HepG2 (cell line): ENCODE measurements around the gene GASK1A. TPM values are rescaled to one million over a fixed set of nuclear protein-coding genes. Genes with fewer than 3 reads are reported as not detected.

Experiments used
- ATAC-seq: fragments of 200-7000 bp; cut with Tn5 transposase; 3 replicates; pipeline ENCODE4 v1.9.1; 2020; ENCODE audit warnings: mild to moderate bottlenecking, moderate library complexity
- BruUV-seq: library from RNA; stranded (reverse); fragments of 400-500 nt; replicated peaks from 2 replicates; lab custom pipeline; 2021; lab: Mats Ljungman, UMichigan
- CTCF ChIA-PET: fragments of 300-600 bp; formaldehyde crosslinking; extraction: SDS; loops from one replicate; lab custom pipeline; 2021; ENCODE audit warnings: low total read pairs, inconsistent platforms, low intra/inter-chr PET ratio; lab: Yijun Ruan, JAX
- POLR2A ChIA-PET: fragments of 350-600 bp; sonication (Branson Sonifier 250); formaldehyde crosslinking; loops from one replicate; lab custom pipeline; 2020; ENCODE audit warnings: antibody characterized with exemption, inconsistent platforms; lab: Yijun Ruan, JAX
- DNase-seq: peaks from one replicate; pipeline ENCODE4 v3.0.0-alpha.2; 2015; ENCODE audit warnings: low spot score
- FAIRE-seq: peaks from 3 replicates; lab custom pipeline; 2011; peaks lifted over from hg19 to GRCh38; lab: Jason Lieb, UNC
- H2AFZ ChIP-seq: one replicate; pipeline ENCODE4 v1.6.1; 2011; ENCODE audit warnings: low read length, inconsistent platforms
- H3K27ac ChIP-seq: fragments of 300-600 bp; 3 replicates; pipeline ENCODE4 v1.8.0; 2011; ENCODE audit warnings: mixed run types, mild to moderate bottlenecking, mixed read lengths, low read length, inconsistent platforms; ENCODE audit not compliant: insufficient read depth; ENCODE audit errors: extremely low read length
- H3K27me3 ChIP-seq, 2 experiments: fragments of 200-600 bp in 1 of 2; 2 replicates in 1 of 2; 3 replicates in 1 of 2; pipeline versions ENCODE4 v1.6.0 to v1.8.0; 2011; ENCODE audit warnings: low read length in 2 of 2, mild to moderate bottlenecking in 2 of 2, moderate library complexity in 2 of 2, inconsistent platforms in 1 of 2; ENCODE audit not compliant: insufficient read depth in 2 of 2, control insufficient read depth in 1 of 2
- H3K36me3 ChIP-seq, 2 experiments: fragments of 200-600 bp in 1 of 2; replicated peaks in 1 of 2; 2 replicates in 1 of 2; 3 replicates in 1 of 2; pipeline versions ENCODE4 v1.5.1 to v1.8.0; 2011; ENCODE audit warnings: low read length in 2 of 2, inconsistent platforms in 1 of 2; ENCODE audit not compliant: insufficient read depth in 2 of 2, control insufficient read depth in 1 of 2
- H3K4me1 ChIP-seq: 2 replicates; pipeline ENCODE4 v1.5.1; 2012; ENCODE audit warnings: low read length, inconsistent platforms; ENCODE audit not compliant: insufficient read depth
- H3K4me2 ChIP-seq: 2 replicates; pipeline ENCODE4 v1.6.0; 2011; ENCODE audit warnings: low read depth, low read length, inconsistent platforms
- H3K4me3 ChIP-seq, 3 experiments: fragments of 200-600 bp in 1 of 3; sonication (generic), shearing (Covaris generic) in 1 of 3; replicated peaks in 1 of 3; 2 replicates each; pipeline ENCODE4 v1.5.1; 2011 to 2016; ENCODE audit warnings: low read length in 3 of 3, inconsistent platforms in 2 of 3, low read depth in 2 of 3, mild to moderate bottlenecking in 2 of 3, control low read depth in 1 of 3, mixed read lengths in 1 of 3; ENCODE audit not compliant: insufficient read depth in 1 of 3
- H3K79me2 ChIP-seq: one replicate; pipeline ENCODE4 v1.6.1; 2011; ENCODE audit warnings: low read length, inconsistent platforms; ENCODE audit not compliant: insufficient read depth
- H3K9ac ChIP-seq: 2 replicates; pipeline ENCODE4 v1.6.0; 2011; ENCODE audit warnings: mild to moderate bottlenecking, low read depth, low read length, inconsistent platforms; ENCODE audit not compliant: insufficient read depth
- H3K9me3 ChIP-seq: 2 replicates; pipeline ENCODE4 v1.5.1; 2012; ENCODE audit warnings: mild to moderate bottlenecking, low read length
- H4K20me1 ChIP-seq: 2 replicates; pipeline ENCODE4 v1.6.0; 2011; ENCODE audit warnings: inconsistent platforms, mild to moderate bottlenecking, low read length, moderate library complexity; ENCODE audit not compliant: insufficient read depth
- MAFG ChIP-seq: sonication (generic); formaldehyde crosslinking; IDR thresholded peaks from 2 replicates; pipeline ENCODE4 v1.5.1; 2020; ENCODE audit warnings: mild to moderate bottlenecking, missing genetic modification reagents
- POLR2G ChIP-seq: fragments of 200-400 bp; formaldehyde crosslinking; IDR thresholded peaks from 2 replicates; pipeline ENCODE4 v1.6.1; 2018; ENCODE audit warnings: mild to moderate bottlenecking, low read depth, low read length, moderate library complexity
- ZFP36L2 ChIP-seq: sonication (generic); formaldehyde crosslinking; IDR thresholded peaks from 2 replicates; pipeline ENCODE4 v1.4.0; 2020; ENCODE audit warnings: missing genetic modification reagents
- ZFY ChIP-seq: sonication (generic); formaldehyde crosslinking; IDR thresholded peaks from 2 replicates; pipeline ENCODE4 v1.4.0; 2020; ENCODE audit warnings: missing genetic modification reagents
- WGBS: methylation state at CpG from one replicate; pipeline ENCODE4 v1.1.6; 2017; ENCODE audit warnings: low lambda C conversion rate; 5-methylcytosine and 5-hydroxymethylcytosine counted together
- in situ Hi-C: cut with HindIII; loops from 2 replicates; pipeline ENCODE4 v1.10.0; 2017; ENCODE audit warnings: low pct_unique_long_range_greater_than_20kb; ENCODE audit not compliant: extremely low pct_ligation_motif_present
- intact Hi-C: fragments of 100-400 bp; cut with micrococcal nuclease; formaldehyde crosslinking; loops from one replicate; pipeline ENCODE4 v1.10.0; 2022; ENCODE audit not compliant: unreplicated experiment
- polyA plus RNA-seq, 8 experiments: library from polyadenylated mRNA; depleted of rRNA in 3 of 8; stranded (reverse) in 7 of 8; unstranded in 1 of 8; fragments of >200 nt; fragmentation: Illumina TruSeq in 4 of 8; extraction: Trizol in 4 of 8; gene quantifications; 2 replicates each; pipeline versions ENCODE4 v1.2.1 to v1.2.3, GENCODE V29; 2011 to 2016; ENCODE audit warnings: low read depth in 4 of 8, missing spikeins in 1 of 8, mixed read lengths in 1 of 8; ENCODE audit not compliant: insufficient read depth in 1 of 8
- total RNA-seq, 5 experiments: library from RNA; depleted of rRNA; stranded (reverse); fragments of >200 nt; fragmentation: Illumina TruSeq; extraction: Trizol; gene quantifications; 2 replicates each; pipeline ENCODE4 v1.2.3, GENCODE V29; 2016; ENCODE audit warnings: low read depth in 1 of 5
- TF ChIP-seq, protein P1 (sequence below): sonication (generic); formaldehyde crosslinking; IDR thresholded peaks from 2 replicates; pipeline ENCODE4 v1.5.0; 2020; ENCODE audit warnings: missing genetic modification reagents
- TF ChIP-seq, protein P2 (sequence below): sonication (generic); formaldehyde crosslinking; IDR thresholded peaks from 2 replicates; pipeline ENCODE4 v1.4.0; 2020; ENCODE audit warnings: missing genetic modification reagents
- TF ChIP-seq, protein P3 (sequence below): sonication (generic); formaldehyde crosslinking; IDR thresholded peaks from 2 replicates; pipeline ENCODE4 v1.4.0; 2020; ENCODE audit warnings: missing genetic modification reagents, borderline replicate concordance
- TF ChIP-seq, protein P4 (sequence below): sonication (generic); formaldehyde crosslinking; IDR thresholded peaks from 2 replicates; pipeline ENCODE4 v1.5.0; 2020; ENCODE audit warnings: mild to moderate bottlenecking, missing genetic modification reagents, borderline replicate concordance
- TF ChIP-seq, protein P5 (sequence below): sonication (generic); formaldehyde crosslinking; conservative IDR thresholded peaks from 2 replicates; pipeline ENCODE4 v1.8.0; 2022; ENCODE audit warnings: low read depth, missing genetic modification reagents

Gene GASK1A
- total and polyA plus RNA-seq, 2 of the 13 experiments (the other 11 are each of a cell fraction or from before 2014, with no cell fraction given), result not detected

DNA sequence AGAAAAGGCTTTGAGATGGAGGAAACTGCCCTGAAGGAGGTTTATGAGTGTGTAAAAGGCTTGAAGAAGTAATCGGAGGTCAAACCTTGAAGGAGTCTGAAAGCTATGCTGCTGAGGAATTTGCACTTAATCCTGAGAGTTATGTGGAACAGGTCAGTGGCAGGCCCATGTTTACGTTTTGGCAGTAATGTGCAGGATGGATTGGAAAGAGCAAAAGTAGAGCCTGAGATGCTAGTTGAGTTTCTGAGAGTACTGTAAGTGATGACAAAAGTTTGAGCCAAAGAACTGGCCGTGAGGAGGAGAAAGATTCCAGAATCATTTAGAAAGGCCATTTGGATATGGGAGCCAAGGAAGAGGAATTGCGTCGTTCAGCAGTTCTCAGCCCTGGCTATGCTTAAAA, 3.2 kb upstream of the GASK1A start (continued):
- TF ChIP-seq, protein P1, sequence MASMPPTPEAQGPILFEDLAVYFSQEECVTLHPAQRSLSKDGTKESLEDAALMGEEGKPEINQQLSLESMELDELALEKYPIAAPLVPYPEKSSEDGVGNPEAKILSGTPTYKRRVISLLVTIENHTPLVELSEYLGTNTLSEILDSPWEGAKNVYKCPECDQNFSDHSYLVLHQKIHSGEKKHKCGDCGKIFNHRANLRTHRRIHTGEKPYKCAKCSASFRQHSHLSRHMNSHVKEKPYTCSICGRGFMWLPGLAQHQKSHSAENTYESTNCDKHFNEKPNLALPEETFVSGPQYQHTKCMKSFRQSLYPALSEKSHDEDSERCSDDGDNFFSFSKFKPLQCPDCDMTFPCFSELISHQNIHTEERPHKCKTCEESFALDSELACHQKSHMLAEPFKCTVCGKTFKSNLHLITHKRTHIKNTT (CRISPR knock-in tag), result no peak
- TF ChIP-seq ZFY (CRISPR knock-in tag), result no peak

DNA sequence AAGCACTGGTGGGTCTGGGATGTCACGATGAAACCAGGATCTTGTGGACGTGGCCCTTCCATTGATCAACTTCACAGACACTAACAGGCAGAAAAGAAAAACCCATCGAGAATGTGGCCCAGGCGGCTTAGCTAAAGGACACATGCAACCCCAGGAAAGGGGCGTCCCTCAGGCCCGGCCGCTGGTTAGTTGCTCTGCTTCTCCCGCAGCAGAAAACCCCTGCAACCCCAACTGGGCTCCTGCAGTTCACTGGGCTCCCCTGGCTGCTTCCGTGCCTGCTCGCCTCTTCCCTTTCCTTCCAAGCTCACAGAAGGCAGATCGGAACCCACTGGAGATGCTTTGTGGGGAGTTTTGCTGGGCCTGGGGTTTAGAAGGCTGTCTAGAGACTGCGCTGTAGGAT, 1.1 kb downstream of the GASK1A start:
- DNase-seq (no peak), FAIRE-seq (no peak), ATAC-seq (no peak)
- H3K4me1 ChIP-seq, result no peaks in the 10 kb centered on the region
- no peaks in the 10 kb centered on the region for H3K36me3 ChIP-seq
- no peak overlapping the region for H3K27ac ChIP-seq
- intact Hi-C loops (no loop called here), in situ Hi-C loops (no loop called here)
- no TSS peak for BruUV-seq
- no peak overlapping the region for H3K4me3 ChIP-seq
- H2AFZ ChIP-seq, result no peak overlapping the region
- H4K20me1 ChIP-seq, result no peaks in the 10 kb centered on the region
- ChIA-PET CTCF (no interaction called here), POLR2A (no interaction called here)
- no peak overlapping the region for H3K4me2 ChIP-seq
- no peaks in the 10 kb centered on the region for H3K79me2 ChIP-seq
- H3K9me3 ChIP-seq, result peaks cover 6% of the 10 kb centered on the region
- H3K9ac ChIP-seq, result no peak overlapping the region
- TF ChIP-seq, protein P2, sequence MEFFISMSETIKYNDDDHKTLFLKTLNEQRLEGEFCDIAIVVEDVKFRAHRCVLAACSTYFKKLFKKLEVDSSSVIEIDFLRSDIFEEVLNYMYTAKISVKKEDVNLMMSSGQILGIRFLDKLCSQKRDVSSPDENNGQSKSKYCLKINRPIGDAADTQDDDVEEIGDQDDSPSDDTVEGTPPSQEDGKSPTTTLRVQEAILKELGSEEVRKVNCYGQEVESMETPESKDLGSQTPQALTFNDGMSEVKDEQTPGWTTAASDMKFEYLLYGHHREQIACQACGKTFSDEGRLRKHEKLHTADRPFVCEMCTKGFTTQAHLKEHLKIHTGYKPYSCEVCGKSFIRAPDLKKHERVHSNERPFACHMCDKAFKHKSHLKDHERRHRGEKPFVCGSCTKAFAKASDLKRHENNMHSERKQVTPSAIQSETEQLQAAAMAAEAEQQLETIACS (CRISPR knock-in tag), result no peak
- TF ChIP-seq, protein P3, sequence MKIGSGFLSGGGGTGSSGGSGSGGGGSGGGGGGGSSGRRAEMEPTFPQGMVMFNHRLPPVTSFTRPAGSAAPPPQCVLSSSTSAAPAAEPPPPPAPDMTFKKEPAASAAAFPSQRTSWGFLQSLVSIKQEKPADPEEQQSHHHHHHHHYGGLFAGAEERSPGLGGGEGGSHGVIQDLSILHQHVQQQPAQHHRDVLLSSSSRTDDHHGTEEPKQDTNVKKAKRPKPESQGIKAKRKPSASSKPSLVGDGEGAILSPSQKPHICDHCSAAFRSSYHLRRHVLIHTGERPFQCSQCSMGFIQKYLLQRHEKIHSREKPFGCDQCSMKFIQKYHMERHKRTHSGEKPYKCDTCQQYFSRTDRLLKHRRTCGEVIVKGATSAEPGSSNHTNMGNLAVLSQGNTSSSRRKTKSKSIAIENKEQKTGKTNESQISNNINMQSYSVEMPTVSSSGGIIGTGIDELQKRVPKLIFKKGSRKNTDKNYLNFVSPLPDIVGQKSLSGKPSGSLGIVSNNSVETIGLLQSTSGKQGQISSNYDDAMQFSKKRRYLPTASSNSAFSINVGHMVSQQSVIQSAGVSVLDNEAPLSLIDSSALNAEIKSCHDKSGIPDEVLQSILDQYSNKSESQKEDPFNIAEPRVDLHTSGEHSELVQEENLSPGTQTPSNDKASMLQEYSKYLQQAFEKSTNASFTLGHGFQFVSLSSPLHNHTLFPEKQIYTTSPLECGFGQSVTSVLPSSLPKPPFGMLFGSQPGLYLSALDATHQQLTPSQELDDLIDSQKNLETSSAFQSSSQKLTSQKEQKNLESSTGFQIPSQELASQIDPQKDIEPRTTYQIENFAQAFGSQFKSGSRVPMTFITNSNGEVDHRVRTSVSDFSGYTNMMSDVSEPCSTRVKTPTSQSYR (CRISPR knock-in tag), result no peak
- TF ChIP-seq, protein P4, sequence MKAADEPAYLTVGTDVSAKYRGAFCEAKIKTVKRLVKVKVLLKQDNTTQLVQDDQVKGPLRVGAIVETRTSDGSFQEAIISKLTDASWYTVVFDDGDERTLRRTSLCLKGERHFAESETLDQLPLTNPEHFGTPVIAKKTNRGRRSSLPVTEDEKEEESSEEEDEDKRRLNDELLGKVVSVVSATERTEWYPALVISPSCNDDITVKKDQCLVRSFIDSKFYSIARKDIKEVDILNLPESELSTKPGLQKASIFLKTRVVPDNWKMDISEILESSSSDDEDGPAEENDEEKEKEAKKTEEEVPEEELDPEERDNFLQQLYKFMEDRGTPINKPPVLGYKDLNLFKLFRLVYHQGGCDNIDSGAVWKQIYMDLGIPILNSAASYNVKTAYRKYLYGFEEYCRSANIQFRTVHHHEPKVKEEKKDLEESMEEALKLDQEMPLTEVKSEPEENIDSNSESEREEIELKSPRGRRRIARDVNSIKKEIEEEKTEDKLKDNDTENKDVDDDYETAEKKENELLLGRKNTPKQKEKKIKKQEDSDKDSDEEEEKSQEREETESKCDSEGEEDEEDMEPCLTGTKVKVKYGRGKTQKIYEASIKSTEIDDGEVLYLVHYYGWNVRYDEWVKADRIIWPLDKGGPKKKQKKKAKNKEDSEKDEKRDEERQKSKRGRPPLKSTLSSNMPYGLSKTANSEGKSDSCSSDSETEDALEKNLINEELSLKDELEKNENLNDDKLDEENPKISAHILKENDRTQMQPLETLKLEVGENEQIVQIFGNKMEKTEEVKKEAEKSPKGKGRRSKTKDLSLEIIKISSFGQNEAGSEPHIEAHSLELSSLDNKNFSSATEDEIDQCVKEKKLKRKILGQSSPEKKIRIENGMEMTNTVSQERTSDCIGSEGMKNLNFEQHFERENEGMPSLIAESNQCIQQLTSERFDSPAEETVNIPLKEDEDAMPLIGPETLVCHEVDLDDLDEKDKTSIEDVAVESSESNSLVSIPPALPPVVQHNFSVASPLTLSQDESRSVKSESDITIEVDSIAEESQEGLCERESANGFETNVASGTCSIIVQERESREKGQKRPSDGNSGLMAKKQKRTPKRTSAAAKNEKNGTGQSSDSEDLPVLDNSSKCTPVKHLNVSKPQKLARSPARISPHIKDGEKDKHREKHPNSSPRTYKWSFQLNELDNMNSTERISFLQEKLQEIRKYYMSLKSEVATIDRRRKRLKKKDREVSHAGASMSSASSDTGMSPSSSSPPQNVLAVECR (CRISPR knock-in tag), result no peak
- TF ChIP-seq ZFP36L2 (CRISPR knock-in tag), result no peak
- TF ChIP-seq MAFG (CRISPR knock-in tag), result no peak
- TF ChIP-seq, protein P5, sequence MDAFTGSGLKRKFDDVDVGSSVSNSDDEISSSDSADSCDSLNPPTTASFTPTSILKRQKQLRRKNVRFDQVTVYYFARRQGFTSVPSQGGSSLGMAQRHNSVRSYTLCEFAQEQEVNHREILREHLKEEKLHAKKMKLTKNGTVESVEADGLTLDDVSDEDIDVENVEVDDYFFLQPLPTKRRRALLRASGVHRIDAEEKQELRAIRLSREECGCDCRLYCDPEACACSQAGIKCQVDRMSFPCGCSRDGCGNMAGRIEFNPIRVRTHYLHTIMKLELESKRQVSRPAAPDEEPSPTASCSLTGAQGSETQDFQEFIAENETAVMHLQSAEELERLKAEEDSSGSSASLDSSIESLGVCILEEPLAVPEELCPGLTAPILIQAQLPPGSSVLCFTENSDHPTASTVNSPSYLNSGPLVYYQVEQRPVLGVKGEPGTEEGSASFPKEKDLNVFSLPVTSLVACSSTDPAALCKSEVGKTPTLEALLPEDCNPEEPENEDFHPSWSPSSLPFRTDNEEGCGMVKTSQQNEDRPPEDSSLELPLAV (CRISPR knock-in tag), result no peak
- TF ChIP-seq POLR2G, result no peak
- WGBS, result 65% methylated on average over 8 of the region's 12 CpGs
- peaks cover 9 to 68% of the 10 kb centered on the region in 2 experiments for H3K27me3 ChIP-seq
